Small intestine (tissue), 7 donors: Measurements from ENCODE around the gene CHD3. TPM values are rescaled to one million over a fixed set of nuclear protein-coding genes. Genes with fewer than 3 reads are reported as not detected.

Experiments
- DNase-seq, 2 donors: peaks; one replicate each; pipeline versions ENCODE4 v3.0.0 to v3.0.0-alpha.2; 2013
- FAIRE-seq: peaks from 2 replicates; lab custom pipeline; 2012; peaks lifted over from hg19 to GRCh38; lab: Jason Lieb, UNC
- H3K27ac ChIP-seq, 3 donors: one replicate each; pipeline ENCODE4 v1.5.1; 2013; ENCODE audit warnings: low read length in 2 of 3, mild to moderate bottlenecking in 2 of 3, control low read depth in 1 of 3, inconsistent platforms in 1 of 3, low read depth in 1 of 3, moderate library complexity in 1 of 3
- H3K27me3 ChIP-seq, 3 donors: one replicate each; pipeline ENCODE4 v1.6.1; 2013; ENCODE audit warnings: low read length in 3 of 3, inconsistent platforms in 1 of 3; ENCODE audit not compliant: control insufficient read depth in 3 of 3, insufficient read depth in 3 of 3
- H3K36me3 ChIP-seq, 3 donors: one replicate each; pipeline ENCODE4 v1.6.1; 2013; ENCODE audit warnings: low read length in 3 of 3, inconsistent platforms in 1 of 3, low read depth in 1 of 3, mild to moderate bottlenecking in 1 of 3, moderate library complexity in 1 of 3; ENCODE audit not compliant: control insufficient read depth in 3 of 3, insufficient read depth in 2 of 3
- H3K4me1 ChIP-seq, 3 donors: one replicate each; pipeline ENCODE4 v1.6.1; 2013; ENCODE audit warnings: low read length in 2 of 3, inconsistent platforms in 1 of 3, low read depth in 1 of 3, mild to moderate bottlenecking in 1 of 3, moderate library complexity in 1 of 3; ENCODE audit not compliant: control insufficient read depth in 3 of 3, insufficient read depth in 2 of 3
- H3K4me3 ChIP-seq, 3 donors: one replicate each; pipeline ENCODE4 v1.5.1; 2013; ENCODE audit warnings: low read length in 3 of 3, control low read depth in 1 of 3, inconsistent platforms in 1 of 3, low read depth in 1 of 3, mild to moderate bottlenecking in 1 of 3, moderate library complexity in 1 of 3
- H3K9me3 ChIP-seq, 2 donors: one replicate each; pipeline ENCODE4 v1.6.1; 2013; ENCODE audit warnings: low read depth in 1 of 2, low read length in 1 of 2; ENCODE audit not compliant: control insufficient read depth in 2 of 2, insufficient read depth in 1 of 2
- WGBS, 3 donors: extraction: QIAGEN DNeasy Blood & Tissue Kit; methylation state at CpG; one replicate each; pipeline ENCODE4 v1.1.7; 2013; 5-methylcytosine and 5-hydroxymethylcytosine counted together
- polyA plus RNA-seq, 4 donors: library from polyadenylated mRNA; stranded (reverse) in 3 of 4; unstranded in 1 of 4; fragments of 200-250 nt in 3 of 4; fragments of 120-200 nt in 1 of 4; gene quantifications; one replicate each; pipeline versions ENCODE4 v1.2.1 to v1.2.3, GENCODE V29; 2013
- donor health status: healthy with polysubstance abuse.
- donor health status: control.
- donor health status: control.
- donor health status: Bipolar disorder and iron deficiency.
- donor health status: healthy.

Gene CHD3
- polyA plus RNA-seq, 4 donors: 23.7 to 60.4 (median 36.7) TPM

- Histone ChIP-seq H3K9me3 (no peaks in the 10 kb centered on the region), H3K4me3 (peak overlapping the region; percentile 24 to 60 (median 46)), H3K27ac (peak overlapping the region in 2 of 3 donors; percentile 66 to 85), H3K27me3 (no peaks in the 10 kb centered on the region), H3K36me3 (no peaks in the 10 kb centered on the region), H3K4me1 (peaks cover 0 to 12% (median 6%) of the 10 kb centered on the region in 3 donors)
- FAIRE-seq: no peak
- WGBS, 3 donors: 21 to 29% (median 29%) methylated on average over 16 of the region's 16 CpGs
- DNase-seq: no peak
These were observed 33.8 kb downstream of the CHD3 start for GRCh38 chr17:7922269-7922844.

- Histone ChIP-seq H3K4me3 (peak overlapping the region; percentile 24 to 60 (median 46)), H3K4me1 (peaks cover 0 to 12% (median 6%) of the 10 kb centered on the region in 3 donors)
- FAIRE-seq: no peak
These were observed 34.4 kb downstream of the CHD3 start for GRCh38 chr17:7922845-7923628.

GRCh38 chr17:7927596-7927995 is 39.0 kb downstream of the CHD3 start:
- Histone ChIP-seq H3K4me1 (peaks cover 0 to 20% (median 6%) of the 10 kb centered on the region in 3 donors), H3K4me3 (no peak overlapping the region), H3K27me3 (peaks cover 0 to 9% (median 0%) of the 10 kb centered on the region in 3 donors), H3K27ac (no peak overlapping the region), H3K36me3 (peaks cover 0 to 7% (median 0%) of the 10 kb centered on the region in 3 donors), H3K9me3 (no peaks in the 10 kb centered on the region)
- no peak for FAIRE-seq
- no peak for DNase-seq
- WGBS, 3 donors: 81 to 84% (median 84%) methylated on average over 3 of the region's 3 CpGs

More at GRCh38 chr17:7922845-7923628, 34.4 kb downstream of the CHD3 start:
- Histone ChIP-seq H3K9me3 (no peaks in the 10 kb centered on the region), H3K36me3 (peaks cover 0 to 2% (median 0%) of the 10 kb centered on the region in 3 donors), H3K27ac (peak overlapping the region in 2 of 3 donors; percentile 66 to 85), H3K27me3 (no peaks in the 10 kb centered on the region)
- 19 to 21% (median 19%) methylated on average over 44 to 45 of the region's 45 CpGs for WGBS, 3 donors
- peak; percentile 78 to 94 for DNase-seq

- Histone ChIP-seq H3K27me3 (peaks cover 0 to 9% (median 0%) of the 10 kb centered on the region in 3 donors), H3K9me3 (no peaks in the 10 kb centered on the region), H3K4me3 (peak within 1 kb of the TSS in 1 of 3 donors; percentile 29), H3K27ac (no peak within 1 kb of the TSS), H3K4me1 (peaks cover 0 to 21% (median 13%) of the 10 kb centered on the region in 3 donors), H3K36me3 (peaks cover 0 to 9% (median 0%) of the 10 kb centered on the region in 3 donors)
- 37 to 81% (median 63%) methylated on average over 56 to 67 of the region's 67 CpGs for WGBS, 3 donors
- no peak for FAIRE-seq
- DNase-seq: peak; percentile 9 to 51
These were observed 40.8 kb downstream of the CHD3 start, which contains the start of gene KCNAB3 for GRCh38 chr17:7929158-7930023. Gene KCNAB3 (minus strand): TSS chr17:7929856. CDS start chr17:7929435, 421 bp downstream.

- Histone ChIP-seq H3K27ac (peak overlapping the region; percentile 52 to 76 (median 56)), H3K27me3 (peaks cover 0 to 9% (median 0%) of the 10 kb centered on the region in 3 donors), H3K4me1 (peaks cover 0 to 21% (median 13%) of the 10 kb centered on the region in 3 donors), H3K9me3 (no peaks in the 10 kb centered on the region), H3K4me3 (peak overlapping the region; percentile 47 to 97 (median 61)), H3K36me3 (peaks cover 0 to 14% (median under 1%) of the 10 kb centered on the region in 3 donors)
- WGBS, 3 donors: 41 to 43% (median 41%) methylated on average over 20 of the region's 20 CpGs
- peak in 1 of 2 donors; percentile 5 for DNase-seq
- no peak for FAIRE-seq
These were observed 42.4 kb downstream of the CHD3 start for GRCh38 chr17:7930841-7931631.

- 0% methylated on average over 51 to 55 of the region's 55 CpGs for WGBS, 3 donors
- peaks cover 1 to 22% (median 6%) of the 10 kb centered on the region in 3 donors for H3K36me3 ChIP-seq
- H3K4me1 ChIP-seq: peaks cover 0 to 21% (median 13%) of the 10 kb centered on the region in 3 donors
- DNase-seq: peak; percentile 99 to 100
- H3K27me3 ChIP-seq: peaks cover 0 to 9% (median 0%) of the 10 kb centered on the region in 3 donors
- no peaks in the 10 kb centered on the region for H3K9me3 ChIP-seq
- no peak for FAIRE-seq
- H3K4me3 ChIP-seq: peak within 1 kb of the TSS; percentile 55 to 97 (median 61)
- H3K27ac ChIP-seq: peak within 1 kb of the TSS; percentile 56 to 78 (median 75)
These were observed 43.3 kb downstream of the CHD3 start, which contains the start of the genes CNTROB and TRAPPC1 for GRCh38 chr17:7931709-7932482. Gene CNTROB (plus strand): TSS chr17:7932206. CDS start chr17:7933080, 874 bp downstream. Gene TRAPPC1 (minus strand): TSS chr17:7931946. CDS start chr17:7931829, 117 bp downstream.

- DNase-seq: peak in 1 of 2 donors; percentile 44
These were observed 43.9 kb downstream of the CHD3 start for GRCh38 chr17:7932483-7932891.

More at GRCh38 chr17:7932483-7932891, 43.9 kb downstream of the CHD3 start:
- H3K4me3 ChIP-seq: peak overlapping the region; percentile 55 to 97 (median 61)
- peak overlapping the region in 2 of 3 donors; percentile 75 to 78 for H3K27ac ChIP-seq
- H3K4me1 ChIP-seq: peaks cover 0 to 21% (median 13%) of the 10 kb centered on the region in 3 donors
- FAIRE-seq: no peak
- H3K36me3 ChIP-seq: peaks cover 4 to 24% (median 6%) of the 10 kb centered on the region in 3 donors
- no peaks in the 10 kb centered on the region for H3K9me3 ChIP-seq
- 0 to 1% (median 1%) methylated on average over 16 to 17 of the region's 17 CpGs for WGBS, 3 donors
- H3K27me3 ChIP-seq: peaks cover 0 to 9% (median 0%) of the 10 kb centered on the region in 3 donors
